Right kidney (tissue), 1 donor: Measurements from ENCODE around the gene TSPAN9.

Source experiments
- DNase-seq: peaks from one replicate; pipeline ENCODE4 v3.0.0-alpha.2; 2016

TSPAN9 gene

GRCh38 chr12:3099146-3099545, 22.0 kb downstream of the TSPAN9 start:
- no peak for DNase-seq

- no peak for DNase-seq
Observed at GRCh38 chr12:3101309-3102024, 24.3 kb downstream of the TSPAN9 start.

- no peak for DNase-seq
Observed at GRCh38 chr12:3102771-3103410, 25.7 kb downstream of the TSPAN9 start.

GRCh38 chr12:3103806-3104205, 26.6 kb downstream of the TSPAN9 start:
- DNase-seq = no peak

- no peak for DNase-seq
Observed at GRCh38 chr12:3105690-3106479, 28.7 kb downstream of the TSPAN9 start.

- DNase-seq = no peak
Observed at GRCh38 chr12:3106579-3106978, 29.4 kb downstream of the TSPAN9 start.

- DNase-seq = no peak
Observed at GRCh38 chr12:3107071-3107583, 29.9 kb downstream of the TSPAN9 start.

- DNase-seq = no peak
Observed at GRCh38 chr12:3107954-3108353, 30.8 kb downstream of the TSPAN9 start.

GRCh38 chr12:3110578-3110977, 33.4 kb downstream of the TSPAN9 start:
- no peak for DNase-seq

- DNase-seq = no peak
Observed at GRCh38 chr12:3113671-3114325, 36.6 kb downstream of the TSPAN9 start.

GRCh38 chr12:3114671-3115070, 37.5 kb downstream of the TSPAN9 start:
- no peak for DNase-seq

- DNase-seq = no peak
Observed at GRCh38 chr12:3115078-3115477, 37.9 kb downstream of the TSPAN9 start.

GRCh38 chr12:3116106-3116844, 39.1 kb downstream of the TSPAN9 start:
- peak; percentile 52 for DNase-seq

- DNase-seq = no peak
Observed at GRCh38 chr12:3117144-3117581, 40.0 kb downstream of the TSPAN9 start.

- DNase-seq = no peak
Observed at GRCh38 chr12:3117591-3118015, 40.4 kb downstream of the TSPAN9 start.

GRCh38 chr12:3119192-3119755, 42.1 kb downstream of the TSPAN9 start:
- DNase-seq = peak; percentile 35

- DNase-seq = peak; percentile 74
Observed at GRCh38 chr12:3119756-3120601, 42.8 kb downstream of the TSPAN9 start.

GRCh38 chr12:3120701-3121100, 43.5 kb downstream of the TSPAN9 start:
- peak; percentile 51 for DNase-seq

- DNase-seq = no peak
Observed at GRCh38 chr12:3122841-3123678, 45.9 kb downstream of the TSPAN9 start.
